GM12878 (cell line): ENCODE results near the gene TC2N. TPM values are rescaled to one million over a fixed set of nuclear protein-coding genes. Genes with fewer than 3 reads are reported as not detected.

Experiments
- ATAC-seq: fragments of 200-7000 bp; cut with Tn5 transposase; 3 replicates; pipeline ENCODE4 v1.9.1; 2020; ENCODE audit warnings: mild to moderate bottlenecking, moderate library complexity
- BruUV-seq: library from RNA; stranded (reverse); fragments of 400-500 nt; replicated peaks from 2 replicates; lab custom pipeline; 2021; lab: Mats Ljungman, UMichigan
- CTCF ChIA-PET: fragments of 300-600 bp; sonication (Branson Sonifier 250); formaldehyde crosslinking; extraction: SDS; loops from one replicate; lab custom pipeline; 2021; ENCODE audit warnings: inconsistent platforms; lab: Yijun Ruan, JAX
- POLR2A ChIA-PET: fragments of 350-600 bp; formaldehyde crosslinking; extraction: SDS; loops from one replicate; lab custom pipeline; 2021; ENCODE audit warnings: inconsistent platforms; lab: Charles Lee
- RAD21 ChIA-PET: fragments of 300-600 bp; sonication (Branson Sonifier 250); formaldehyde crosslinking; loops from one replicate; lab custom pipeline; 2023; ENCODE audit warnings: antibody characterized with exemption; ENCODE audit not compliant: unreplicated experiment; lab: Charles Lee
- SMC1A ChIA-PET: fragments of 300-600 bp; sonication (Branson Sonifier 250); formaldehyde crosslinking; loops from one replicate; lab custom pipeline; 2023; ENCODE audit not compliant: unreplicated experiment, uncharacterized antibody; lab: Charles Lee
- DNase-seq: peaks from one replicate; pipeline ENCODE4 v3.0.0-alpha.2; 2011; ENCODE audit warnings: low read depth, low spot score
- FAIRE-seq: peaks from 3 replicates; lab custom pipeline; 2011; peaks lifted over from hg19 to GRCh38; lab: Jason Lieb, UNC
- H2AFZ ChIP-seq: 2 replicates; pipeline ENCODE4 v1.6.0; 2011; ENCODE audit warnings: low read depth, low read length, control low read depth; ENCODE audit not compliant: control insufficient read depth
- H3K27ac ChIP-seq: 2 replicates; pipeline ENCODE4 v1.5.1; 2011; ENCODE audit warnings: control low read depth; ENCODE audit not compliant: control insufficient read depth, insufficient read depth
- H3K27me3 ChIP-seq, 2 experiments: replicated peaks in 1 of 2; 2 replicates each; pipeline versions ENCODE4 v1.6.0 to v1.6.1; 2011; ENCODE audit warnings: low read length in 1 of 2; ENCODE audit not compliant: control insufficient read depth in 2 of 2, insufficient read depth in 2 of 2
- H3K36me3 ChIP-seq, 2 experiments: 2 replicates each; pipeline ENCODE4 v1.5.1; 2011; ENCODE audit warnings: low read length in 1 of 2; ENCODE audit not compliant: control insufficient read depth in 2 of 2, insufficient read depth in 2 of 2
- H3K4me1 ChIP-seq: 2 replicates; pipeline ENCODE4 v1.6.1; 2011; ENCODE audit warnings: mild to moderate bottlenecking, low read length, moderate library complexity, mixed read lengths; ENCODE audit not compliant: control insufficient read depth, insufficient read depth
- H3K4me2 ChIP-seq: 2 replicates; pipeline ENCODE4 v1.6.0; 2011; ENCODE audit warnings: control low read depth; ENCODE audit not compliant: control insufficient read depth, insufficient read depth
- H3K4me3 ChIP-seq: fragments of 200-600 bp; sonication (generic); 2 replicates; pipeline ENCODE4 v1.5.1; 2016
- H3K79me2 ChIP-seq: 2 replicates; pipeline ENCODE4 v1.6.0; 2011; ENCODE audit warnings: low read length; ENCODE audit not compliant: control insufficient read depth, insufficient read depth
- H3K9ac ChIP-seq: 2 replicates; pipeline ENCODE4 v1.8.0; 2011; ENCODE audit warnings: low read length, control low read depth, mixed read lengths; ENCODE audit not compliant: control insufficient read depth, insufficient read depth
- H3K9me3 ChIP-seq: replicated peaks from 3 replicates; pipeline ENCODE4 v1.5.1; 2011; ENCODE audit warnings: mild to moderate bottlenecking, low read length; ENCODE audit not compliant: control insufficient read depth, insufficient read depth
- H4K20me1 ChIP-seq: 2 replicates; pipeline ENCODE4 v1.6.0; 2011; ENCODE audit not compliant: control insufficient read depth, insufficient read depth
- BMI1 ChIP-seq: fragments of 450-650 bp; IDR thresholded peaks from 2 replicates; pipeline ENCODE4 v1.6.1; 2016; ENCODE audit warnings: mild to moderate bottlenecking, moderate library complexity, borderline replicate concordance
- CHD2 ChIP-seq: IDR thresholded peaks from 2 replicates; pipeline ENCODE4 v1.6.1; 2011; ENCODE audit warnings: low read depth, low read length, improper control_type of control experiment, borderline replicate concordance
- E2F4 ChIP-seq: IDR thresholded peaks from 2 replicates; pipeline ENCODE4 v1.6.1; 2012; ENCODE audit warnings: low read depth, low read length, improper control_type of control experiment
- HDAC6 ChIP-seq: fragments of 200-600 bp; sonication (generic); IDR thresholded peaks from one replicate; pipeline ENCODE4 v1.8.0; 2017; ENCODE audit warnings: antibody characterized with exemption; ENCODE audit not compliant: unreplicated experiment
- PAX5 ChIP-seq: IDR thresholded peaks from 2 replicates; pipeline ENCODE4 v1.6.1; 2011; ENCODE audit warnings: low read depth, low read length, borderline replicate concordance
- POLR2A ChIP-seq: IDR thresholded peaks from 2 replicates; pipeline ENCODE4 v1.6.1; 2011; ENCODE audit warnings: low read depth, mild to moderate bottlenecking, low read length
- PRDM15 ChIP-seq: fragments of 450-650 bp; formaldehyde crosslinking; IDR thresholded peaks from 2 replicates; pipeline ENCODE4 v1.4.0; 2020; ENCODE audit warnings: mild to moderate bottlenecking, moderate library complexity
- RB1 ChIP-seq: fragments of 450-650 bp; formaldehyde crosslinking; IDR thresholded peaks from 2 replicates; pipeline ENCODE4 v1.6.1; 2017; ENCODE audit warnings: mild to moderate bottlenecking, borderline replicate concordance
- SKIL ChIP-seq: fragments of 450-650 bp; IDR thresholded peaks from 2 replicates; pipeline ENCODE4 v1.6.1; 2017; ENCODE audit warnings: mild to moderate bottlenecking, low read depth, inconsistent platforms; ENCODE audit not compliant: poor library complexity, severe bottlenecking
- SREBF1 ChIP-seq: IDR thresholded peaks from 2 replicates; pipeline ENCODE4 v1.6.1; 2012; ENCODE audit warnings: mild to moderate bottlenecking, low read length
- YBX1 ChIP-seq: fragments of 450-650 bp; IDR thresholded peaks from 2 replicates; pipeline ENCODE4 v1.6.1; 2016; ENCODE audit warnings: antibody characterized with exemption
- ZBTB40 ChIP-seq: fragments of 450-650 bp; IDR thresholded peaks from 2 replicates; pipeline ENCODE4 v1.6.1; 2016; ENCODE audit warnings: mild to moderate bottlenecking, moderate library complexity, borderline replicate concordance
- ZNF207 ChIP-seq: fragments of 450-650 bp; IDR thresholded peaks from 2 replicates; pipeline ENCODE4 v1.6.1; 2014; ENCODE audit warnings: antibody characterized with exemption, mild to moderate bottlenecking, borderline replicate concordance
- ZNF24 ChIP-seq: fragments of 450-650 bp; IDR thresholded peaks from 2 replicates; pipeline ENCODE4 v1.6.1; 2017; ENCODE audit warnings: antibody characterized with exemption, mild to moderate bottlenecking
- WGBS: methylation state at CpG from one replicate; pipeline ENCODE4 v1.1.6; 2016; ENCODE audit warnings: low lambda C conversion rate; ENCODE audit not compliant: insufficient replicate concordance, insufficient coverage; ENCODE audit errors: missing lambda C conversion rate; 5-methylcytosine and 5-hydroxymethylcytosine counted together
- in situ Hi-C: fragments of 300-500 bp; cut with MboI; formaldehyde crosslinking; loops from 9 replicates; pipeline ENCODE4 v1.14.3; 2018; ENCODE audit warnings: mixed read lengths
- intact Hi-C: fragments of 100-400 bp; cut with micrococcal nuclease; formaldehyde crosslinking; loops from one replicate; pipeline ENCODE4 v1.14.2; 2022; ENCODE audit not compliant: unreplicated experiment
- polyA plus RNA-seq, 11 experiments: library from polyadenylated mRNA; depleted of rRNA in 4 of 11; unstranded in 6 of 11; stranded (reverse) in 5 of 11; fragments of >200 nt; fragmentation: Nextera tagmentation in 4 of 11; fragmentation: Illumina TruSeq in 1 of 11; extraction: Ambion mirVana in 4 of 11; extraction: Trizol in 1 of 11; gene quantifications; 1 replicate in 1 of 11; 2 replicates in 10 of 11; pipeline versions ENCODE4 v1.2.1 to v1.2.3, GENCODE V29; 2011 to 2016; ENCODE audit warnings: inconsistent platforms in 2 of 11, missing spikeins in 2 of 11, low read depth in 1 of 11
- total RNA-seq, 4 experiments: library from RNA; depleted of rRNA in 3 of 4; stranded (reverse); fragments of >200 nt in 3 of 4; fragmentation: Illumina TruSeq in 1 of 4; extraction: Trizol in 1 of 4; gene quantifications; 2 replicates each; pipeline versions ENCODE4 v1.2.1 to v1.2.3, GENCODE V29; 2013 to 2021

TC2N gene
- total and polyA plus RNA-seq, 10 of the 15 experiments (the other 5 are each of a cell fraction or from before 2014, with no cell fraction given) = 0.15 to 1.6 (median 0.35) TPM

GRCh38 chr14:91843437-91843836, 23.9 kb downstream of the TC2N start:
- DNase-seq = no peak
- WGBS = 10% methylated on average over 4 of the region's 4 CpGs
- no peaks in the 10 kb centered on the region for H3K36me3 ChIP-seq
- TF ChIP-seq CHD2 (no peak), PAX5 (no peak), SREBF1 (no peak), BMI1 (no peak), ZBTB40 (no peak), POLR2A (no peak), YBX1 (no peak), SKIL (no peak), RB1 (no peak), E2F4 (no peak), PRDM15 (CRISPR knock-in tag) (no peak), ZNF207 (no peak), ZNF24 (no peak), HDAC6 (no peak)

More at GRCh38 chr14:91843437-91843836, 23.9 kb downstream of the TC2N start:
- Histone ChIP-seq H3K27ac (peak overlapping the region; percentile 46), H3K4me1 (peaks cover 20% of the 10 kb centered on the region), H3K4me3 (no peak overlapping the region), H3K27me3 (no peaks in the 10 kb centered on the region), H4K20me1 (no peaks in the 10 kb centered on the region), H3K4me2 (peak overlapping the region; percentile 2; the same call in 1 of the 2 replicates), H3K9me3 (peaks cover 3% of the 10 kb centered on the region; the same call in 2 of the 3 replicates), H3K9ac (no peak overlapping the region), H3K79me2 (no peaks in the 10 kb centered on the region), H2AFZ (peak overlapping the region; percentile 33; the same call in 1 of the 2 replicates)
- FAIRE-seq (no peak), ATAC-seq (peak; percentile 65)
- BruUV-seq = no TSS peak
- ChIA-PET SMC1A (interaction anchor here (1.2 to 1.7 kb wide), 2 partner anchors 15 to 42 kb away, joined by 3 to 4 read pairs; no protein-coding TSS in a partner anchor), POLR2A (no interaction called here), RAD21 (no interaction called here), CTCF (no interaction called here)
- in situ Hi-C loops (no loop called here), intact Hi-C loops (no loop called here)
